H1 (cell line): ENCODE results near the gene MYLK3. TPM values are rescaled to one million over a fixed set of nuclear protein-coding genes. Genes with fewer than 3 reads are reported as not detected.

Experiments used
- CTCF ChIA-PET: fragments of 300-600 bp; sonication (Branson Sonifier 250); formaldehyde crosslinking; loops from one replicate; lab custom pipeline; 2021; ENCODE audit not compliant: partially characterized antibody; lab: Charles Lee
- POLR2A ChIA-PET: fragments of 300-600 bp; sonication (Branson Sonifier 250); formaldehyde crosslinking; loops from one replicate; lab custom pipeline; 2021; ENCODE audit warnings: inconsistent platforms; ENCODE audit not compliant: partially characterized antibody; lab: Charles Lee
- DNase-seq, 2 experiments: peaks; one replicate each; pipeline versions ENCODE4 v3.0.0 to v3.0.0-alpha.2; 2010 to 2022; ENCODE audit warnings: low spot score in 2 of 2, low read depth in 1 of 2, mixed read lengths in 1 of 2
- FAIRE-seq: peaks from 2 replicates; lab custom pipeline; 2011; peaks lifted over from hg19 to GRCh38; lab: Jason Lieb, UNC
- H2AFZ ChIP-seq: 2 replicates; pipeline ENCODE4 v1.8.1; 2012; ENCODE audit warnings: low read length, inconsistent platforms
- H2AK5ac ChIP-seq: 2 replicates; pipeline ENCODE4 v1.6.1; 2013; ENCODE audit warnings: low read depth, low read length
- H2BK120ac ChIP-seq: replicated peaks from 2 replicates; pipeline ENCODE3; 2013; ENCODE audit warnings: low read depth, low read length, inconsistent platforms
- H2BK12ac ChIP-seq: 2 replicates; pipeline ENCODE4 v1.6.1; 2013; ENCODE audit warnings: low read depth, low read length
- H2BK15ac ChIP-seq: 2 replicates; pipeline ENCODE4 v1.6.1; 2013; ENCODE audit warnings: low read length
- H2BK20ac ChIP-seq: 2 replicates; pipeline ENCODE4 v1.6.1; 2013; ENCODE audit warnings: low read length
- H2BK5ac ChIP-seq: 2 replicates; pipeline ENCODE4 v1.6.1; 2013; ENCODE audit warnings: low read depth, low read length
- H3K14ac ChIP-seq: 2 replicates; pipeline ENCODE4 v1.6.1; 2013; ENCODE audit warnings: inconsistent platforms; ENCODE audit not compliant: insufficient read length
- H3K18ac ChIP-seq: 2 replicates; pipeline ENCODE4 v1.6.1; 2013; ENCODE audit warnings: low read length; ENCODE audit errors: extremely low read depth
- H3K23ac ChIP-seq: 2 replicates; pipeline ENCODE4 v1.6.1; 2013; ENCODE audit warnings: inconsistent platforms; ENCODE audit not compliant: insufficient read length
- H3K23me2 ChIP-seq: 2 replicates; pipeline ENCODE4 v1.6.1; 2013; ENCODE audit warnings: low read depth, low read length
- H3K27ac ChIP-seq: 2 replicates; pipeline ENCODE4 v1.6.1; 2011; ENCODE audit warnings: low read depth, low read length, inconsistent platforms
- H3K27me3 ChIP-seq, 4 experiments: replicated peaks in 1 of 4; 1 replicate in 1 of 4; 2 replicates in 3 of 4; pipeline versions ENCODE4 v1.6.1 to v1.8.1; 2011 to 2013; ENCODE audit warnings: low read length in 3 of 4, mild to moderate bottlenecking in 3 of 4, inconsistent platforms in 2 of 4, mixed read lengths in 2 of 4, moderate library complexity in 1 of 4; ENCODE audit not compliant: control insufficient read depth in 3 of 4, insufficient read depth in 3 of 4; ENCODE audit errors: extremely low read depth in 1 of 4
- H3K36me3 ChIP-seq, 4 experiments: 2 replicates each; pipeline versions ENCODE4 v1.6.1 to v1.8.1; 2011 to 2013; ENCODE audit warnings: mild to moderate bottlenecking in 4 of 4, low read length in 3 of 4, moderate library complexity in 2 of 4, control low read depth in 1 of 4, inconsistent platforms in 1 of 4; ENCODE audit not compliant: insufficient read depth in 4 of 4, control insufficient read depth in 2 of 4
- H3K4ac ChIP-seq: replicated peaks from 2 replicates; pipeline ENCODE3; 2013; ENCODE audit warnings: low read length, low read depth, mixed read lengths, inconsistent platforms; ENCODE audit not compliant: insufficient read length
- H3K4me1 ChIP-seq, 4 experiments: replicated peaks in 1 of 4; 1 replicate in 1 of 4; 2 replicates in 3 of 4; pipeline versions ENCODE4 v1.6.1 to v1.8.1; 2011 to 2013; ENCODE audit warnings: low read length in 3 of 4, inconsistent platforms in 2 of 4, mixed read lengths in 1 of 4; ENCODE audit not compliant: insufficient read depth in 4 of 4, control insufficient read depth in 3 of 4
- H3K4me2 ChIP-seq, 2 experiments: 2 replicates each; pipeline versions ENCODE4 v1.6.1 to v1.8.1; 2011 to 2013; ENCODE audit warnings: low read depth in 2 of 2, low read length in 2 of 2, control low read depth in 1 of 2, inconsistent platforms in 1 of 2, mild to moderate bottlenecking in 1 of 2; ENCODE audit not compliant: insufficient read depth in 1 of 2
- H3K4me3 ChIP-seq, 4 experiments: fragments of 200-600, 300-600 bp in 1 of 4; sonication (generic), shearing (Covaris generic), sonication (Bioruptor Twin) in 1 of 4; 2 replicates each; pipeline versions ENCODE4 v1.5.1 to v1.8.1; 2011 to 2016; ENCODE audit warnings: low read length in 4 of 4, low read depth in 3 of 4, control low read depth in 2 of 4, inconsistent platforms in 2 of 4, mild to moderate bottlenecking in 2 of 4, mixed read lengths in 1 of 4, moderate library complexity in 1 of 4; ENCODE audit not compliant: insufficient read depth in 2 of 4; ENCODE audit errors: extremely low read depth in 1 of 4
- H3K56ac ChIP-seq: replicated peaks from 2 replicates; pipeline ENCODE3; 2013; ENCODE audit warnings: low read depth, mild to moderate bottlenecking, mixed read lengths, low read length, inconsistent platforms; ENCODE audit not compliant: insufficient read length
- H3K79me1 ChIP-seq: 2 replicates; pipeline ENCODE4 v1.6.1; 2013; ENCODE audit warnings: low read depth, low read length, control low read depth
- H3K79me2 ChIP-seq, 2 experiments: 2 replicates each; pipeline versions ENCODE4 v1.6.1 to v1.8.1; 2012 to 2013; ENCODE audit warnings: low read length in 2 of 2, mild to moderate bottlenecking in 2 of 2, inconsistent platforms in 1 of 2; ENCODE audit not compliant: insufficient read depth in 2 of 2, control insufficient read depth in 1 of 2
- H3K9ac ChIP-seq, 4 experiments: replicated peaks in 1 of 4; 1 replicate in 1 of 4; 2 replicates in 3 of 4; pipeline versions ENCODE4 v1.6.1 to v1.8.1; 2011 to 2013; ENCODE audit warnings: low read depth in 3 of 4, low read length in 3 of 4, control low read depth in 2 of 4, mild to moderate bottlenecking in 2 of 4, moderate library complexity in 2 of 4, inconsistent platforms in 1 of 4; ENCODE audit errors: extremely low read depth in 1 of 4
- H3K9me3 ChIP-seq, 2 experiments: 2 replicates each; pipeline versions ENCODE4 v1.6.1 to v1.8.1; 2012 to 2013; ENCODE audit warnings: mild to moderate bottlenecking in 2 of 2, moderate library complexity in 2 of 2, control low read depth in 1 of 2, inconsistent platforms in 1 of 2, low read depth in 1 of 2, low read length in 1 of 2, mixed read lengths in 1 of 2; ENCODE audit not compliant: insufficient read depth in 2 of 2
- H4K20me1 ChIP-seq, 2 experiments: replicated peaks in 1 of 2; 2 replicates each; pipeline versions ENCODE3 to v1.8.1; 2011 to 2013; ENCODE audit warnings: inconsistent platforms in 2 of 2, low read length in 2 of 2, mild to moderate bottlenecking in 1 of 2; ENCODE audit not compliant: insufficient read depth in 2 of 2, control insufficient read depth in 1 of 2
- H4K5ac ChIP-seq: 2 replicates; pipeline ENCODE4 v1.6.1; 2013; ENCODE audit warnings: low read length, low read depth, mixed read lengths, inconsistent platforms; ENCODE audit not compliant: insufficient read length
- H4K8ac ChIP-seq: 2 replicates; pipeline ENCODE4 v1.8.0; 2013; ENCODE audit warnings: mild to moderate bottlenecking, moderate library complexity, low read length, inconsistent platforms; ENCODE audit not compliant: insufficient read depth; ENCODE audit errors: extremely low read depth
- H4K91ac ChIP-seq: replicated peaks from 2 replicates; pipeline ENCODE3; 2013; ENCODE audit warnings: low read length, mixed read lengths, inconsistent platforms; ENCODE audit not compliant: insufficient read length
- ASH2L ChIP-seq: fragments of 200-600, 300-600 bp; sonication (generic); IDR thresholded peaks from one replicate; pipeline ENCODE4 v1.7.1; 2017; ENCODE audit warnings: low read length
- WGBS, 2 experiments: shearing (Covaris generic) in 1 of 2; methylation state at CpG; one replicate each; pipeline versions ENCODE4 v1.1.6 to v1.1.7; 2013 to 2015; ENCODE audit warnings: low lambda C conversion rate in 2 of 2, mixed read lengths in 2 of 2, inconsistent platforms in 1 of 2, low coverage in 1 of 2, missing lambda C conversion rate in 1 of 2; ENCODE audit not compliant: insufficient replicate concordance in 2 of 2, insufficient coverage in 1 of 2, insufficient read length in 1 of 2; ENCODE audit errors: extremely low coverage in 1 of 2, missing lambda C conversion rate in 1 of 2; 5-methylcytosine and 5-hydroxymethylcytosine counted together
- polyA plus RNA-seq, 7 experiments: library from polyadenylated mRNA; depleted of rRNA in 3 of 7; stranded (reverse) in 5 of 7; unstranded in 2 of 7; fragments of >200 nt in 5 of 7; fragments of 200-250 nt in 2 of 7; gene quantifications; 1 replicate in 5 of 7; 2 replicates in 1 of 7; 4 replicates in 1 of 7; pipeline versions ENCODE4 v1.2.1 to v1.2.3, GENCODE V29; 2011 to 2013; ENCODE audit warnings: missing spikeins in 2 of 7, mixed read lengths in 2 of 7
- total RNA-seq: library from RNA; stranded (reverse); fragmentation: NEBNext Ultra II Directional; extraction: Animal tissue kit (Norgen Biotek cat#: 25700); gene quantifications from 2 replicates; pipeline ENCODE4 v1.2.1, GENCODE V29; 2021

The MYLK3 gene
- total and polyA plus RNA-seq, 2 of the 8 experiments (the other 6 are each of a cell fraction or from before 2014, with no cell fraction given) = 0.14 to 0.35 TPM

- Histone ChIP-seq H4K20me1 (peaks cover 0 to 1% of the 10 kb centered on the region in 2 experiments), H3K4me3 (no peak overlapping the region)
These were observed 46.5 kb downstream of the MYLK3 start for GRCh38 chr16:46701615-46702014.

More at GRCh38 chr16:46701615-46702014, 46.5 kb downstream of the MYLK3 start:
- H3K4ac ChIP-seq = no peak overlapping the region
- H3K4me2 ChIP-seq = no peak overlapping the region
- no peak overlapping the region for H2BK12ac ChIP-seq
- no peak overlapping the region for H2BK15ac ChIP-seq
- H3K27ac ChIP-seq = no peak overlapping the region
- no peaks in the 10 kb centered on the region for H3K23me2 ChIP-seq
- H3K79me1 ChIP-seq = no peaks in the 10 kb centered on the region
- no peak for TF ChIP-seq ASH2L
- no peak overlapping the region for H2BK5ac ChIP-seq
- ChIA-PET CTCF (interaction anchor here (1.1 kb wide), 1 partner anchor 10 kb away, joined by 3 read pairs; no protein-coding TSS in a partner anchor), POLR2A (interaction anchor here (0.7 to 2.8 kb wide), 4 partner anchors 10 to 70 kb away, joined by 3 to 13 read pairs (median 6); partner anchors contain the start of gene ORC6)
- peaks cover 1 to 31% (median 19%) of the 10 kb centered on the region in 4 experiments; a peak in 7 of 8 replicates for H3K36me3 ChIP-seq
- no peak overlapping the region for H3K56ac ChIP-seq
- no peak overlapping the region for H2AFZ ChIP-seq
- H3K27me3 ChIP-seq = no peaks in the 10 kb centered on the region
- no peak overlapping the region for H2BK20ac ChIP-seq
- no peaks in the 10 kb centered on the region for H3K4me1 ChIP-seq
- H3K9me3 ChIP-seq = no peaks in the 10 kb centered on the region
- no peak overlapping the region for H4K5ac ChIP-seq
- H4K8ac ChIP-seq = no peak overlapping the region
- no peak for FAIRE-seq
- H3K23ac ChIP-seq = no peak overlapping the region
- no peak overlapping the region for H3K9ac ChIP-seq
- H2AK5ac ChIP-seq = no peak overlapping the region
- no peak overlapping the region for H2BK120ac ChIP-seq
- H3K79me2 ChIP-seq = no peaks in the 10 kb centered on the region
- H4K91ac ChIP-seq = no peak overlapping the region
- no peak overlapping the region for H3K18ac ChIP-seq
- no peak for DNase-seq
- H3K14ac ChIP-seq = no peak overlapping the region
- 99% methylated on average over 4 of the region's 4 CpGs; no CpG with 5 or more reads in 1 of the 2 experiments for WGBS, 2 experiments
